TTC549 (cell line): ENCODE measurements around the gene EMP3.
A peak's percentile ranks its signal among the peaks of the same experiment; 100 is the strongest.
"Not testable (repeated sequence)": the region's sequence is repeated elsewhere in the genome, so short reads cannot be mapped to it uniquely, and the experiment has no call there.

Source experiments
- FAIRE-seq: peaks from 2 replicates; lab custom pipeline; 2012; peaks lifted over from hg19 to GRCh38; lab: Jason Lieb, UNC

The EMP3 gene

GRCh38 chr19:48348045-48348444 is 22.7 kb downstream of the EMP3 start:
- no peak for FAIRE-seq

- FAIRE-seq, result no peak
These were observed 23.4 kb downstream of the EMP3 start for GRCh38 chr19:48348737-48349136.

GRCh38 chr19:48350856-48351255 is 25.5 kb downstream of the EMP3 start:
- FAIRE-seq, result no peak

- no peak for FAIRE-seq
These were observed 26.0 kb downstream of the EMP3 start for GRCh38 chr19:48351341-48351752.

- FAIRE-seq, result no peak
These were observed 28.3 kb downstream of the EMP3 start for GRCh38 chr19:48353677-48354076.

GRCh38 chr19:48354332-48354992 is 29.1 kb downstream of the EMP3 start:
- no peak for FAIRE-seq

GRCh38 chr19:48355365-48355954 is 30.1 kb downstream of the EMP3 start:
- no peak for FAIRE-seq

- no peak for FAIRE-seq
These were observed 33.8 kb downstream of the EMP3 start for GRCh38 chr19:48359123-48359522.

- no peak for FAIRE-seq
These were observed 36.6 kb downstream of the EMP3 start for GRCh38 chr19:48361912-48362311.

- FAIRE-seq, result peak; percentile 77
These were observed 37.6 kb downstream of the EMP3 start for GRCh38 chr19:48362716-48363499.

GRCh38 chr19:48363500-48363809 is 38.1 kb downstream of the EMP3 start:
- no peak for FAIRE-seq

GRCh38 chr19:48363810-48364597 is 38.7 kb downstream of the EMP3 start, which contains the start of the genes SYNGR4 and TMEM143:
Gene SYNGR4 (plus strand): TSS chr19:48364367. CDS start chr19:48365843, 1,476 bp downstream.
Gene TMEM143 (minus strand): TSS chr19:48363940. CDS start chr19:48363920, 20 bp downstream.
- FAIRE-seq, result peak; percentile 90

GRCh38 chr19:48364598-48365348 is 39.4 kb downstream of the EMP3 start:
- FAIRE-seq, result no peak

- FAIRE-seq, result no peak
These were observed 40.2 kb downstream of the EMP3 start for GRCh38 chr19:48365602-48366001.

- no peak for FAIRE-seq
These were observed 42.5 kb downstream of the EMP3 start for GRCh38 chr19:48367855-48368254.

GRCh38 chr19:48368936-48369335 is 43.6 kb downstream of the EMP3 start:
- FAIRE-seq, result no peak

- FAIRE-seq, result no peak
These were observed 45.6 kb downstream of the EMP3 start for GRCh38 chr19:48370955-48371354.

- FAIRE-seq, result no peak
These were observed 46.0 kb downstream of the EMP3 start for GRCh38 chr19:48371367-48371766.

GRCh38 chr19:48371771-48372170 is 46.4 kb downstream of the EMP3 start:
- not testable (repeated sequence) for FAIRE-seq

GRCh38 chr19:48372904-48373303 is 47.6 kb downstream of the EMP3 start:
- no peak for FAIRE-seq

- no peak for FAIRE-seq
These were observed 48.2 kb downstream of the EMP3 start for GRCh38 chr19:48373567-48373966.

GRCh38 chr19:48378194-48378570 is 52.8 kb downstream of the EMP3 start:
- FAIRE-seq, result no peak
